OCI-LY3 (cell line): ENCODE measurements around the gene WSCD2.

Experiments used
- EZH2phosphoT487 ChIP-seq: fragments of 200-600 bp; shearing (Covaris generic); IDR thresholded peaks from 2 replicates; pipeline ENCODE4 v1.6.1; 2018; ENCODE audit warnings: antibody characterized with exemption, mixed run types, low read depth
- TF ChIP-seq, protein P1 (sequence below): fragments of 200-600, 300-600 bp; sonication (generic); IDR thresholded peaks from 2 replicates; pipeline ENCODE4 v1.5.1; 2014; ENCODE audit warnings: antibody characterized with exemption, low read length, low read depth

DNA sequence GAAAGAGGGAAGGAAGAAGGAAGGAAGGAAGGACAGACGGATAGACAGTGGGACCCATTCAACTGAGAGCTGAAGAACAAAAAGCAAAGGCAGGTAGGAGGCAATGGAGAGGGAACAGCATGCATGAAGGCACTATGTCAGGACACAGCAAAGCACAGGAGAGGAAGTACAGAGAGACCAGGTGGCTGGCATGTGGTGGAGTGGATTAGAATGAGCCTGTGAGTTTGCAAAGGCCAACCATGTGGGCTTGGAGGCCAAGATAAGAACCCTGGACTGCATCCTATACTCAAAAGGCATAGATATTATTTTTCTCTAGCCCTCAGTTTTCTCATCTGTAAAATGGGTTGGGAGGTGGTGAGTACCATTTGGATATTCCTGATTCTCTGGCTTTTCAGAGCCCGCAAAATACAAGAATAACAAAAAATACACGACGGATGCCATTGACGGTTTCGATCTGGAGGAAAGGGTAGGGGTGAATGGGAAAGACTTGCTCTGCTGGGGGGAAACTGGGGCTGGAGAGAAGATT lies 102.9 kb downstream of the WSCD2 start:
- TF ChIP-seq, protein P1, sequence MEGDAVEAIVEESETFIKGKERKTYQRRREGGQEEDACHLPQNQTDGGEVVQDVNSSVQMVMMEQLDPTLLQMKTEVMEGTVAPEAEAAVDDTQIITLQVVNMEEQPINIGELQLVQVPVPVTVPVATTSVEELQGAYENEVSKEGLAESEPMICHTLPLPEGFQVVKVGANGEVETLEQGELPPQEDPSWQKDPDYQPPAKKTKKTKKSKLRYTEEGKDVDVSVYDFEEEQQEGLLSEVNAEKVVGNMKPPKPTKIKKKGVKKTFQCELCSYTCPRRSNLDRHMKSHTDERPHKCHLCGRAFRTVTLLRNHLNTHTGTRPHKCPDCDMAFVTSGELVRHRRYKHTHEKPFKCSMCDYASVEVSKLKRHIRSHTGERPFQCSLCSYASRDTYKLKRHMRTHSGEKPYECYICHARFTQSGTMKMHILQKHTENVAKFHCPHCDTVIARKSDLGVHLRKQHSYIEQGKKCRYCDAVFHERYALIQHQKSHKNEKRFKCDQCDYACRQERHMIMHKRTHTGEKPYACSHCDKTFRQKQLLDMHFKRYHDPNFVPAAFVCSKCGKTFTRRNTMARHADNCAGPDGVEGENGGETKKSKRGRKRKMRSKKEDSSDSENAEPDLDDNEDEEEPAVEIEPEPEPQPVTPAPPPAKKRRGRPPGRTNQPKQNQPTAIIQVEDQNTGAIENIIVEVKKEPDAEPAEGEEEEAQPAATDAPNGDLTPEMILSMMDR, result no peak
- TF ChIP-seq EZH2phosphoT487, result no peak
